Stimulated activated CD8-positive, alpha-beta memory T cell treated with anti-CD3 and anti-CD28 coated beads, Interleukin-4, amount 100 ng/mL, for 4 hours (primary cell): ENCODE data around the gene SPRR2F.

ENCODE experiments used
- DNase-seq, 2 donors: peaks; one replicate each; pipeline ENCODE4 v3.0.0-alpha.2; 2020; ENCODE audit warnings: low read depth in 2 of 2, low spot score in 1 of 2

SPRR2F gene

GRCh38 chr1:153072806-153073726 is 40.2 kb downstream of the SPRR2F start:
- no peak for DNase-seq

- DNase-seq: no peak
Observed at GRCh38 chr1:153071511-153071910, 41.8 kb downstream of the SPRR2F start, which contains the start of gene SPRR2B. TSS of gene SPRR2B (minus strand) at chr1:153071611. CDS start at chr1:153070839, 772 bp downstream.

DNA sequence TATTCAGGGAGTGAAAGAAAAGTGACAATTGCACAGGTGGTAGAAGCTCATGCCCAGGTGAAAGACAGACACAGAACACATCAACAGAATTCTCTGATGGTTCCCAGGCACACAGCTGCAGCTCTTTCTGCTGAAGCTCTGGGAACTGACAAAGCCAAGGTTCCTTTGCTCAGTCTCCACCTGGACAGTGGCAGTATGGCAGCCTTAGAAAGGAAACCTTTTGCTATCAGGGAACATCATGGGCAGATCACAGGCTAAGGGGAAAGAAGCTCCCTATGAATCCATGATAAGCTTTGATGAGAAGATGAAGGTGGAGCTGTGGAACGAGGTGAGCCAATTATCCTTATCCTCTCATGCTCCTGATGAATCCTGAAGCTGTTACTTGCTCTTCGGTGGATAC is 43.1 kb downstream of the SPRR2F start:
- no peak for DNase-seq
